ENCODE data around the gene RYK. TPM values are rescaled to one million over a fixed set of nuclear protein-coding genes. Genes with fewer than 3 reads are reported as not detected.

Gene RYK
- total RNA-seq, 4 donors from 2014 or later, result 29.3 to 75.5 (median 39.1) TPM

- no peak for TF ChIP-seq POLR2A (IDR thresholded peaks at IDR 0.05)
- TF ChIP-seq CTCF (IDR thresholded peaks at IDR 0.05), result no peak
- Histone ChIP-seq H3K27ac (no peak overlapping the region), H3K9me3 (no peaks in the 10 kb centered on the region), H3K27me3 (no peaks in the 10 kb centered on the region), H3K36me3 (peaks cover 0 to 23% (median 0%) of the 10 kb centered on the region in 3 donors), H3K4me1 (peaks cover 0 to 14% (median 0%) of the 10 kb centered on the region in 3 donors), H3K4me3 (no peak overlapping the region)
- DNase-seq, result no peak
- WGBS, 2 donors, result 92 to 98% methylated on average over 4 of the region's 4 CpGs
- intact Hi-C loops (cut with DNase I), result loop anchor here (10.0 kb wide), 1 partner anchor 268 kb away; the partner anchor contains the start of genes ANAPC13 and CEP63
Observed at GRCh38 chr3:134216851-134217250, 33.8 kb downstream of the RYK start.

- Histone ChIP-seq H3K27me3 (no peaks in the 10 kb centered on the region), H3K4me1 (peaks cover 0 to 14% (median 0%) of the 10 kb centered on the region in 3 donors), H3K27ac (no peak overlapping the region), H3K36me3 (peaks cover 0 to 19% (median 0%) of the 10 kb centered on the region in 3 donors), H3K9me3 (no peaks in the 10 kb centered on the region), H3K4me3 (no peak overlapping the region)
- TF ChIP-seq CTCF (IDR thresholded peaks at IDR 0.05) (no peak), POLR2A (IDR thresholded peaks at IDR 0.05) (no peak)
- 85 to 87% methylated on average over 8 to 10 of the region's 10 CpGs for WGBS, 2 donors
- no peak for DNase-seq
- intact Hi-C loops (cut with DNase I), result loop anchor here (10.0 kb wide), 1 partner anchor 269 kb away; the partner anchor contains the start of genes ANAPC13 and CEP63
Observed at GRCh38 chr3:134216191-134216764, 34.4 kb downstream of the RYK start.

- no peak overlapping the region for H3K4me3 ChIP-seq
- no peaks in the 10 kb centered on the region for H3K27me3 ChIP-seq
- WGBS, 2 donors, result 72 to 80% methylated on average over 1 to 2 of the region's 2 CpGs
- intact Hi-C loops (cut with DNase I), result loop anchor here (5.0 to 10.0 kb wide), 2 partner anchors 93 to 271 kb away; partner anchors contain the start of genes ANAPC13 and CEP63
- peaks cover 0 to 14% (median 0%) of the 10 kb centered on the region in 3 donors for H3K4me1 ChIP-seq
- H3K27ac ChIP-seq, result no peak overlapping the region
- TF ChIP-seq CTCF (IDR thresholded peaks at IDR 0.05), result no peak
- no peak for TF ChIP-seq POLR2A (IDR thresholded peaks at IDR 0.05)
- no peak for DNase-seq
- H3K36me3 ChIP-seq, result peaks cover 0 to 33% (median 0%) of the 10 kb centered on the region in 3 donors
- H3K9me3 ChIP-seq, result no peaks in the 10 kb centered on the region
Observed at GRCh38 chr3:134214239-134214638, 36.4 kb downstream of the RYK start.

GRCh38 chr3:134212967-134213665 is 37.5 kb downstream of the RYK start:
- WGBS, 2 donors, result 11 to 21% methylated on average over 3 of the region's 3 CpGs
- TF ChIP-seq POLR2A (IDR thresholded peaks at IDR 0.05) (no peak), CTCF (IDR thresholded peaks at IDR 0.05) (peak; percentile 89 to 98 (median 95))
- Histone ChIP-seq H3K4me1 (peaks cover 0 to 14% (median 0%) of the 10 kb centered on the region in 3 donors), H3K27ac (no peak overlapping the region), H3K36me3 (peaks cover 0 to 44% (median 0%) of the 10 kb centered on the region in 3 donors), H3K27me3 (no peaks in the 10 kb centered on the region), H3K4me3 (no peak overlapping the region), H3K9me3 (no peaks in the 10 kb centered on the region)
- intact Hi-C loops (cut with DNase I), result loop anchor here (5.0 to 10.0 kb wide), 2 partner anchors 94 to 272 kb away; partner anchors contain the start of genes ANAPC13 and CEP63
- no peak for DNase-seq

- intact Hi-C loops (cut with DNase I), result loop anchor here (5.0 to 10.0 kb wide), 2 partner anchors 96 to 273 kb away; partner anchors contain the start of genes ANAPC13 and CEP63
- TF ChIP-seq CTCF (IDR thresholded peaks at IDR 0.05), result peak in 5 of 6 experiments; percentile 42 to 69 (median 43)
- TF ChIP-seq POLR2A (IDR thresholded peaks at IDR 0.05), result no peak
- H3K9me3 ChIP-seq, result no peaks in the 10 kb centered on the region
- H3K4me1 ChIP-seq, result peaks cover 0 to 14% (median 0%) of the 10 kb centered on the region in 3 donors
- WGBS, 2 donors, result 11 to 22% methylated on average over 2 of the region's 2 CpGs
- H3K27me3 ChIP-seq, result no peaks in the 10 kb centered on the region
- peaks cover 0 to 47% (median 0%) of the 10 kb centered on the region in 3 donors for H3K36me3 ChIP-seq
- no peak overlapping the region for H3K4me3 ChIP-seq
- H3K27ac ChIP-seq, result no peak overlapping the region
- no peak for DNase-seq
Observed at GRCh38 chr3:134211797-134212196, 38.9 kb downstream of the RYK start.

Data from esophagus squamous epithelium (tissue), 5 donors.